Stimulated activated naive B cell treated with anti-CD40 and anti-IgM and Interleukin-4, amounts not matched to agents 10 μg/mL and 1 μg/mL and 100 μg/mL, for 72 hours (primary cell): ENCODE results near the gene PEX3.

Source experiments
- ATAC-seq, 2 donors: fragments of 150-1000 bp; cut with Tn5 transposase; replicated peaks; 2 replicates each; pipeline ENCODE4 v1.10.0; 2021; ENCODE audit warnings: moderate library complexity in 1 of 2
- DNase-seq: peaks from one replicate; pipeline ENCODE4 v3.0.0; 2021
- H3K27ac Mint-ChIP-seq: one replicate; pipeline ENCODE4 v1.8.0; 2022; ENCODE audit warnings: mild to moderate bottlenecking, mixed read lengths
- H3K27me3 Mint-ChIP-seq, 2 donors: one replicate each; pipeline ENCODE4 v1.8.0; 2022; ENCODE audit warnings: mixed read lengths in 2 of 2
- H3K36me3 Mint-ChIP-seq, 2 donors: one replicate each; pipeline ENCODE4 v1.8.0; 2022; ENCODE audit warnings: mixed read lengths in 2 of 2, mild to moderate bottlenecking in 1 of 2
- H3K4me1 Mint-ChIP-seq, 2 donors: one replicate each; pipeline ENCODE4 v1.8.0; 2022; ENCODE audit warnings: mixed read lengths in 2 of 2, mild to moderate bottlenecking in 1 of 2
- H3K4me3 Mint-ChIP-seq, 2 donors: one replicate each; pipeline ENCODE4 v1.8.0; 2022; ENCODE audit warnings: mild to moderate bottlenecking in 2 of 2, mixed read lengths in 2 of 2, moderate library complexity in 1 of 2
- H3K9me3 Mint-ChIP-seq, 2 donors: one replicate each; pipeline ENCODE4 v1.8.0; 2022; ENCODE audit warnings: mixed read lengths in 2 of 2, mild to moderate bottlenecking in 1 of 2

Gene PEX3

GRCh38 chr6:143528164-143528811, 77.7 kb downstream of the PEX3 start:
- Mint-ChIP-seq H3K36me3 (peaks cover 5 to 8% of the 10 kb centered on the region in 2 donors), H3K9me3 (peaks cover 2 to 4% of the 10 kb centered on the region in 2 donors), H3K27ac (peak overlapping the region; percentile 66), H3K4me3 (no peak overlapping the region), H3K4me1 (peaks cover 7 to 10% of the 10 kb centered on the region in 2 donors), H3K27me3 (no peaks in the 10 kb centered on the region)
- ATAC-seq = peak; percentile 62 to 78
- DNase-seq = no peak

- DNase-seq (no peak), ATAC-seq (no peak)
- H3K4me3 Mint-ChIP-seq = no peak overlapping the region
- H3K27me3 Mint-ChIP-seq = no peaks in the 10 kb centered on the region
- H3K9me3 Mint-ChIP-seq = no peaks in the 10 kb centered on the region
- H3K27ac Mint-ChIP-seq = no peak overlapping the region
- peaks cover 7 to 10% of the 10 kb centered on the region in 2 donors for H3K4me1 Mint-ChIP-seq
- peaks cover 0 to 1% of the 10 kb centered on the region in 2 donors for H3K36me3 Mint-ChIP-seq
Measured at GRCh38 chr6:143529095-143529494, 78.5 kb downstream of the PEX3 start.

- peaks cover 13 to 30% of the 10 kb centered on the region in 2 donors for H3K4me1 Mint-ChIP-seq
- no peaks in the 10 kb centered on the region for H3K9me3 Mint-ChIP-seq
- no peaks in the 10 kb centered on the region for H3K36me3 Mint-ChIP-seq
- H3K27me3 Mint-ChIP-seq = no peaks in the 10 kb centered on the region
- no peak overlapping the region for H3K27ac Mint-ChIP-seq
- ATAC-seq (no peak), DNase-seq (no peak)
- no peak overlapping the region for H3K4me3 Mint-ChIP-seq
Measured at GRCh38 chr6:143531720-143532499, 81.3 kb downstream of the PEX3 start.

- ATAC-seq = no peak
- Mint-ChIP-seq H3K4me1 (peaks cover 12 to 29% of the 10 kb centered on the region in 2 donors), H3K27ac (no peak overlapping the region), H3K4me3 (no peak overlapping the region), H3K36me3 (no peaks in the 10 kb centered on the region), H3K27me3 (no peaks in the 10 kb centered on the region), H3K9me3 (no peaks in the 10 kb centered on the region)
- no peak for DNase-seq
Measured at GRCh38 chr6:143535189-143535614, 84.6 kb downstream of the PEX3 start.

GRCh38 chr6:143536461-143536865, 85.9 kb downstream of the PEX3 start:
- no peak overlapping the region for H3K27ac Mint-ChIP-seq
- H3K4me1 Mint-ChIP-seq = peaks cover 13 to 29% of the 10 kb centered on the region in 2 donors
- H3K4me3 Mint-ChIP-seq = peak overlapping the region; percentile 72 to 76
- DNase-seq = peak; percentile 36
- H3K9me3 Mint-ChIP-seq = no peaks in the 10 kb centered on the region
- ATAC-seq = peak; percentile 65 to 73
- H3K36me3 Mint-ChIP-seq = no peaks in the 10 kb centered on the region
- H3K27me3 Mint-ChIP-seq = no peaks in the 10 kb centered on the region

- DNase-seq (peak; percentile 44), ATAC-seq (peak; percentile 79)
- Mint-ChIP-seq H3K36me3 (no peaks in the 10 kb centered on the region), H3K9me3 (no peaks in the 10 kb centered on the region), H3K4me3 (peak overlapping the region; percentile 82), H3K4me1 (peaks cover 13 to 33% of the 10 kb centered on the region in 2 donors), H3K27me3 (no peaks in the 10 kb centered on the region), H3K27ac (no peak overlapping the region)
Measured at GRCh38 chr6:143536866-143537691, 86.5 kb downstream of the PEX3 start.

GRCh38 chr6:143538374-143538773, 87.8 kb downstream of the PEX3 start:
- H3K4me1 Mint-ChIP-seq = peaks cover 14 to 38% of the 10 kb centered on the region in 2 donors
- H3K9me3 Mint-ChIP-seq = no peaks in the 10 kb centered on the region
- no peak for DNase-seq
- no peak overlapping the region for H3K4me3 Mint-ChIP-seq
- no peaks in the 10 kb centered on the region for H3K36me3 Mint-ChIP-seq
- H3K27me3 Mint-ChIP-seq = no peaks in the 10 kb centered on the region
- H3K27ac Mint-ChIP-seq = no peak overlapping the region
- no peak for ATAC-seq

GRCh38 chr6:143539106-143539505, 88.5 kb downstream of the PEX3 start:
- H3K4me3 Mint-ChIP-seq = no peak overlapping the region
- H3K9me3 Mint-ChIP-seq = no peaks in the 10 kb centered on the region
- DNase-seq (no peak), ATAC-seq (no peak)
- no peaks in the 10 kb centered on the region for H3K27me3 Mint-ChIP-seq
- no peaks in the 10 kb centered on the region for H3K36me3 Mint-ChIP-seq
- H3K4me1 Mint-ChIP-seq = peaks cover 18 to 43% of the 10 kb centered on the region in 2 donors
- H3K27ac Mint-ChIP-seq = no peak overlapping the region

GRCh38 chr6:143539734-143540133, 89.1 kb downstream of the PEX3 start:
- H3K9me3 Mint-ChIP-seq = no peaks in the 10 kb centered on the region
- no peak overlapping the region for H3K4me3 Mint-ChIP-seq
- DNase-seq (no peak), ATAC-seq (no peak)
- H3K36me3 Mint-ChIP-seq = no peaks in the 10 kb centered on the region
- H3K27ac Mint-ChIP-seq = no peak overlapping the region
- peaks cover 16 to 39% of the 10 kb centered on the region in 2 donors for H3K4me1 Mint-ChIP-seq
- H3K27me3 Mint-ChIP-seq = no peaks in the 10 kb centered on the region

- no peaks in the 10 kb centered on the region for H3K27me3 Mint-ChIP-seq
- no peaks in the 10 kb centered on the region for H3K9me3 Mint-ChIP-seq
- H3K4me3 Mint-ChIP-seq = no peak overlapping the region
- peaks cover 12 to 35% of the 10 kb centered on the region in 2 donors for H3K4me1 Mint-ChIP-seq
- no peak overlapping the region for H3K27ac Mint-ChIP-seq
- DNase-seq = no peak
- H3K36me3 Mint-ChIP-seq = peaks cover 0 to 2% of the 10 kb centered on the region in 2 donors
- no peak for ATAC-seq
Measured at GRCh38 chr6:143540192-143540591, 89.6 kb downstream of the PEX3 start.
